ENCODE measurements around the gene RAPGEF4. TPM values are rescaled to one million over a fixed set of nuclear protein-coding genes. Genes with fewer than 3 reads are reported as not detected.

RAPGEF4 gene
- total RNA-seq, 2 experiments from 2014 or later: 0.85 to 1.3 TPM

DNA sequence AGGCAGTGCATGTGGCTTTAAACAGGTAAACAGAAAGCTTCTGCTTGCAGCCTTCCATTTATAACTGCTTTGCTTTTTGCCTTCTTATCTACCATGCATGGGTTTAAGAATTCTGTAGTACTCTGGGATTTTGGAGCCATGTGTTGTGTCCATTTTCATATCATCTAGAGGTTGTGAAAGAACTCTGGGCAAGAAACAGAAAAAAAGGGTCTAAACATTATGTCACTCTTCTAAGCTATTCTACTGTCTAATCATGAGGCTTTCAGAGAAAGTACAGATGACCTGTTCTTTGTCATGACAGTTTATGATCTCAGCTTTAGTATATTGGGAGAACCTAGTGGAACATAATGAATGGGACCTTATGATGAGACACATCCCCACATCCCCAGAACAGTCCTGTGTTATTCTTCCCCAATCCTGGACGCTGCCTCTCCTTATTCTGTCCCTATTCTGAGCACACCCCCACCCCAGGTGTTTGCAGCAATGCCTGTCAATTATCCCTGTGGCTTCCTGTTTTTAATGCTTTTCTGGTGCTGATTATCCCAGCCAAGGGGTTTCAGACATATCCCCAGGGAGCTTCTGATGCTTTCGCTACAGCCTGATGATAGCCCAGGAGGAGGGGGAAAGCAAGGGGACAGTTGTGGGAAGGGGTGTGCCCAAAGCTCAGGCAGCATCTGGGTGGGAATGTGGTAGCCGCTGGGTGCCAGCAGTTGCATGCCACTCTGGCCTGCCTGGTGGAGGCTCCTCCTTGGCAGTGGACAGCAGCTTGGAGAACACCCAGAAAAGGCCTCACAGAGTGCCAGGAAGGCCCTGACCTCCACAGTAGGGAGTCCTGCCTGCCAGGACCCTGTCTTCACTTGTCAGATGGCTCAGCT lies 170.5 kb downstream of the RAPGEF4 start:
- H3K36me3 Mint-ChIP-seq (ENCODE audit: low read depth): no peaks in the 10 kb centered on the region
- H3K4me1 Mint-ChIP-seq (ENCODE audit: low read depth): no peaks in the 10 kb centered on the region
- no peak overlapping the region for H3K4me3 Mint-ChIP-seq
- CTCF ChIA-PET: interaction anchor here (0.7 to 1.3 kb wide), 3 partner anchors 8 to 25 kb away, joined by 3 to 6 read pairs (median 3); no protein-coding TSS in a partner anchor
- no peaks in the 10 kb centered on the region for H3K9me3 Mint-ChIP-seq
- DNase-seq (no peak), ATAC-seq (no peak)
- no peak overlapping the region for H3K27ac Mint-ChIP-seq
- intact Hi-C loops (cut with micrococcal nuclease): no loop called here
- POLR2A ChIA-PET: no interaction called here
- TF ChIP-seq, protein P1, sequence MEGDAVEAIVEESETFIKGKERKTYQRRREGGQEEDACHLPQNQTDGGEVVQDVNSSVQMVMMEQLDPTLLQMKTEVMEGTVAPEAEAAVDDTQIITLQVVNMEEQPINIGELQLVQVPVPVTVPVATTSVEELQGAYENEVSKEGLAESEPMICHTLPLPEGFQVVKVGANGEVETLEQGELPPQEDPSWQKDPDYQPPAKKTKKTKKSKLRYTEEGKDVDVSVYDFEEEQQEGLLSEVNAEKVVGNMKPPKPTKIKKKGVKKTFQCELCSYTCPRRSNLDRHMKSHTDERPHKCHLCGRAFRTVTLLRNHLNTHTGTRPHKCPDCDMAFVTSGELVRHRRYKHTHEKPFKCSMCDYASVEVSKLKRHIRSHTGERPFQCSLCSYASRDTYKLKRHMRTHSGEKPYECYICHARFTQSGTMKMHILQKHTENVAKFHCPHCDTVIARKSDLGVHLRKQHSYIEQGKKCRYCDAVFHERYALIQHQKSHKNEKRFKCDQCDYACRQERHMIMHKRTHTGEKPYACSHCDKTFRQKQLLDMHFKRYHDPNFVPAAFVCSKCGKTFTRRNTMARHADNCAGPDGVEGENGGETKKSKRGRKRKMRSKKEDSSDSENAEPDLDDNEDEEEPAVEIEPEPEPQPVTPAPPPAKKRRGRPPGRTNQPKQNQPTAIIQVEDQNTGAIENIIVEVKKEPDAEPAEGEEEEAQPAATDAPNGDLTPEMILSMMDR (IDR thresholded peaks at IDR 0.05): no peak
- no peaks in the 10 kb centered on the region for H3K27me3 Mint-ChIP-seq

DNA sequence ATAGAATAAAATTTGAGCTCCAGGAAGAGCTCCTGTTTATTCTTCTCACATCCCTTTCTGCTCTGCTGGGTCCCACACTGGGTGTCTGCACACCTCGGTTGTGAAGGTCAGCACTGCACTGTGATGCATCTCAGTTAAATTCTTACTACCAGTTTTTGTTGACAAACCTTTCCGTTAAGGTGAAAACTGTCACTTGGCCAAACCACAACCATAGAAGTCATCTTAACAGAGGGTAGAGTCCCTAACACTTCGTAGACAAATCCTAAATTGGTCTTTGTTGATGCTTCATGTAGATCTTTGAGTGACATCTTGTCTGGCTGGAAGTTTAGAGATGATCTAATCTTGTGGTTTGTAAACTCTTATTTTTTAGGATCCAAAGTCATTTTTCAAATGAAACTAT lies 172.6 kb downstream of the RAPGEF4 start:
- TF ChIP-seq, protein P1 (IDR thresholded peaks at IDR 0.05): no peak
- CTCF ChIA-PET: interaction anchor here (1.1 kb wide), 1 partner anchor 23 kb away, joined by 6 read pairs; no protein-coding TSS in a partner anchor
- POLR2A ChIA-PET: no interaction called here

DNA sequence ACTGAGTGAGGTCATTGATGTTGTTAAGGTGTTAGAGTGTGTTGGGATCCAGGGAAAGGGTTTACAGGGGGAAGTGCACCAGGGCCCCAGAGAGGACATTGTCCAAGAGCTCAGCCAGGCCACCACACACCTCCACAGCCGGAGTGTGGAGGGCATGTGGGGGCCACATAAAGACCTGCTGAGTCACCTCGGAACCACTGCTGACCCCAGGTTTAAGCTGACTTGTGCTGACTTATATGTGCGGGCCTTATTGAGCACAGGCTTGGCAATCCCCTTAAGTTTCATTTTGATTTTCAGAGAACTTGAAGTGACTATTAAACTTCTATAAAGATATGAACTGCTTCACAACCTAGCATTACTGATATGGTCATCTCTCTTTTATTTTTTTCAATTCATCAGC lies 173.8 kb downstream of the RAPGEF4 start:
- TF ChIP-seq, protein P1 (IDR thresholded peaks at IDR 0.05): no peak
- Mint-ChIP-seq H3K9me3 (no peaks in the 10 kb centered on the region), H3K27me3 (no peaks in the 10 kb centered on the region), H3K4me3 (no peak overlapping the region), H3K36me3 (ENCODE audit: low read depth) (no peaks in the 10 kb centered on the region), H3K4me1 (ENCODE audit: low read depth) (peaks cover 9% of the 10 kb centered on the region), H3K27ac (no peak overlapping the region)
- no peak for DNase-seq
- no peak for ATAC-seq
- ChIA-PET CTCF (interaction anchor here (0.6 to 9.4 kb wide), 2 partner anchors 22 to 103 kb away, joined by 3 to 60 read pairs; no protein-coding TSS in a partner anchor), POLR2A (no interaction called here)
- intact Hi-C loops (cut with micrococcal nuclease): no loop called here

More for the DNA sequence above, 172.6 kb downstream of the RAPGEF4 start:
- intact Hi-C loops (cut with micrococcal nuclease): no loop called here
- no peaks in the 10 kb centered on the region for H3K9me3 Mint-ChIP-seq
- H3K27ac Mint-ChIP-seq: no peak overlapping the region
- ATAC-seq: no peak
- H3K27me3 Mint-ChIP-seq: no peaks in the 10 kb centered on the region
- peaks cover 7% of the 10 kb centered on the region for H3K4me1 Mint-ChIP-seq (ENCODE audit: low read depth)
- H3K36me3 Mint-ChIP-seq (ENCODE audit: low read depth): no peaks in the 10 kb centered on the region
- DNase-seq: no peak
- H3K4me3 Mint-ChIP-seq: no peak overlapping the region

DNA sequence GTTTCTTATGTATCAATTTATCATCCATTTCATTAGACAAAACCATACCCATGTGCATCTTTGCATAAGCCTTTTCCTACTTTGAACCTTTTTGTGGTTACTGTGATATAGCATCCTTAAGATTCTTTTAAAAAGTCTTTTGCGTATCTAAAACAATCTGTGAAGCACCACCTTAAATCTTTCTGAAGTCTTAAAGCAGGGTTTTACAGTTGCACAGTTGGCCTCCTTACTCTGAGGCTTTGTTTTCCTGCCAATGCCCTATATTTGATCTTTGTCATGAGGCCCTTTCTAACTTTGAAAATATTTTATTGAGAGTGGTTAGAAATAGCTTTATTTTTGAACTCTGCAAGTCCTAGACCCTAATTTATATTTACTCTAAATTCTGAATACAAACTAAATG lies 176.6 kb downstream of the RAPGEF4 start:
- H3K4me3 Mint-ChIP-seq: no peak overlapping the region
- no peak overlapping the region for H3K27ac Mint-ChIP-seq

More for the DNA sequence above, 176.6 kb downstream of the RAPGEF4 start:
- intact Hi-C loops (cut with micrococcal nuclease): no loop called here
- H3K4me1 Mint-ChIP-seq (ENCODE audit: low read depth): peaks cover 9% of the 10 kb centered on the region
- ATAC-seq (no peak), DNase-seq (no peak)
- CTCF ChIA-PET: interaction anchor here (9.4 kb wide), 1 partner anchor 19 kb away, joined by 60 read pairs; no protein-coding TSS in a partner anchor
- POLR2A ChIA-PET: no interaction called here
- TF ChIP-seq, protein P1 (IDR thresholded peaks at IDR 0.05): no peak
- no peaks in the 10 kb centered on the region for H3K9me3 Mint-ChIP-seq
- no peaks in the 10 kb centered on the region for H3K27me3 Mint-ChIP-seq
- H3K36me3 Mint-ChIP-seq (ENCODE audit: low read depth): no peaks in the 10 kb centered on the region

Data from activated CD8-positive, alpha-beta T cell treated with anti-CD3 and anti-CD28 coated beads for 36 hours (primary cell).